IPS DF 4.7 (cell line): ENCODE data around the gene COL19A1.

ENCODE experiments used
- DNase-seq: peaks from one replicate; pipeline ENCODE4 v3.0.0-alpha.2; 2013; ENCODE audit warnings: low spot score; ENCODE audit errors: extremely low read depth

Gene COL19A1

GRCh38 chr6:70051197-70052124 is 185.1 kb downstream of the COL19A1 start:
- no peak for DNase-seq

- DNase-seq = no peak
These were observed 192.8 kb downstream of the COL19A1 start for GRCh38 chr6:70059039-70059719.

- no peak for DNase-seq
These were observed 194.3 kb downstream of the COL19A1 start for GRCh38 chr6:70060680-70061079.

- DNase-seq = no peak
These were observed 195.2 kb downstream of the COL19A1 start for GRCh38 chr6:70061546-70061945.

- no peak for DNase-seq
These were observed 195.7 kb downstream of the COL19A1 start for GRCh38 chr6:70062010-70062409.

- no peak for DNase-seq
These were observed 206.3 kb downstream of the COL19A1 start for GRCh38 chr6:70072540-70073179.

- DNase-seq = no peak
These were observed 207.3 kb downstream of the COL19A1 start for GRCh38 chr6:70073637-70074036.

GRCh38 chr6:70079241-70079640 is 212.9 kb downstream of the COL19A1 start:
- no peak for DNase-seq

GRCh38 chr6:70080443-70081070 is 214.2 kb downstream of the COL19A1 start:
- DNase-seq = no peak

- no peak for DNase-seq
These were observed 216.5 kb downstream of the COL19A1 start for GRCh38 chr6:70082830-70083229.

- no peak for DNase-seq
These were observed 220.4 kb downstream of the COL19A1 start for GRCh38 chr6:70086806-70087205.

- no peak for DNase-seq
These were observed 227.8 kb downstream of the COL19A1 start for GRCh38 chr6:70094156-70094555.

- no peak for DNase-seq
These were observed 233.4 kb downstream of the COL19A1 start for GRCh38 chr6:70099732-70100131.

- no peak for DNase-seq
These were observed 237.4 kb downstream of the COL19A1 start for GRCh38 chr6:70103798-70104197.

- no peak for DNase-seq
These were observed 241.7 kb downstream of the COL19A1 start for GRCh38 chr6:70107852-70108629.

GRCh38 chr6:70110126-70111022 is 244.0 kb downstream of the COL19A1 start:
- no peak for DNase-seq

- DNase-seq = no peak
These were observed 245.4 kb downstream of the COL19A1 start for GRCh38 chr6:70111737-70112136.

- no peak for DNase-seq
These were observed 246.4 kb downstream of the COL19A1 start for GRCh38 chr6:70112716-70113115.

GRCh38 chr6:70113171-70113570 is 246.8 kb downstream of the COL19A1 start:
- DNase-seq = no peak

GRCh38 chr6:70118670-70119069 is 252.3 kb downstream of the COL19A1 start:
- DNase-seq = no peak
